A673 (cell line): ENCODE results near the gene ALDOB. TPM values are rescaled to one million over a fixed set of nuclear protein-coding genes. Genes with fewer than 3 reads are reported as not detected.

Experiments
- BruUV-seq: library from RNA; stranded (reverse); fragments of 400-500 nt; replicated peaks from 2 replicates; lab custom pipeline; 2021; lab: Mats Ljungman, UMichigan
- CTCF ChIA-PET: fragments of 300-600 bp; sonication (Branson Sonifier 250); formaldehyde crosslinking; loops from one replicate; lab custom pipeline; 2022; ENCODE audit warnings: antibody characterized with exemption; lab: Charles Lee
- POLR2A ChIA-PET: fragments of 300-600 bp; sonication (Branson Sonifier 250); formaldehyde crosslinking; loops from one replicate; lab custom pipeline; 2022; ENCODE audit warnings: antibody characterized with exemption; ENCODE audit not compliant: low non-redundant PET; lab: Charles Lee
- DNase-seq: peaks from one replicate; pipeline ENCODE4 v3.0.0-alpha.2; 2015; ENCODE audit warnings: low spot score
- H3K27ac ChIP-seq: fragments of 200-600 bp; sonication (generic); 2 replicates; pipeline ENCODE4 v1.5.1; 2016; ENCODE audit warnings: mixed run types, low read depth, mild to moderate bottlenecking, mixed read lengths, antibody characterized with exemption, low read length; ENCODE audit not compliant: poor library complexity, severe bottlenecking
- H3K27me3 ChIP-seq: fragments of 200-600 bp; sonication (generic); replicated peaks from 2 replicates; pipeline ENCODE4 v1.6.1; 2017; ENCODE audit warnings: mixed run types, low read depth, mild to moderate bottlenecking, mixed read lengths, antibody characterized with exemption, low read length; ENCODE audit not compliant: insufficient read depth, poor library complexity
- H3K36me3 ChIP-seq: fragments of 200-600 bp; sonication (generic); 2 replicates; pipeline ENCODE4 v1.6.1; 2016; ENCODE audit warnings: mixed run types, mild to moderate bottlenecking, mixed read lengths, antibody characterized with exemption, low read length; ENCODE audit not compliant: insufficient read depth, poor library complexity, severe bottlenecking
- H3K4me1 ChIP-seq: fragments of 200-600 bp; sonication (generic); 2 replicates; pipeline ENCODE4 v1.6.1; 2017; ENCODE audit warnings: mixed run types, mild to moderate bottlenecking, mixed read lengths, antibody characterized with exemption, low read length; ENCODE audit not compliant: insufficient read depth, poor library complexity, severe bottlenecking
- H3K4me3 ChIP-seq: fragments of 200-600 bp; sonication (generic); 2 replicates; pipeline ENCODE4 v1.5.1; 2016; ENCODE audit warnings: low read depth, mixed run types, mild to moderate bottlenecking, mixed read lengths, low read length; ENCODE audit not compliant: poor library complexity, severe bottlenecking
- H3K9me3 ChIP-seq: fragments of 200-600 bp; sonication (generic); 2 replicates; pipeline ENCODE4 v1.6.1; 2016; ENCODE audit warnings: mixed run types, low read depth, mild to moderate bottlenecking, mixed read lengths, antibody characterized with exemption, low read length; ENCODE audit not compliant: poor library complexity, severe bottlenecking
- CTCF ChIP-seq: fragments of 300-800, 200-600 bp; sonication (generic); conservative IDR thresholded peaks from 2 replicates; pipeline ENCODE4 v1.5.1; 2017; ENCODE audit warnings: low read depth, mild to moderate bottlenecking, antibody characterized with exemption, low read length, moderate library complexity, mixed read lengths
- EZH2 ChIP-seq: fragments of 200-600 bp; sonication (generic); IDR thresholded peaks from 2 replicates; pipeline ENCODE4 v1.6.1; 2017; ENCODE audit warnings: borderline replicate concordance, low read depth, mild to moderate bottlenecking, mixed read lengths, antibody characterized with exemption, low read length; ENCODE audit not compliant: poor library complexity, severe bottlenecking
- intact Hi-C: fragments of 100-400 bp; cut with micrococcal nuclease; formaldehyde crosslinking; loops from one replicate; pipeline ENCODE4 v1.10.0; 2022; ENCODE audit not compliant: unreplicated experiment
- total RNA-seq: library from RNA; stranded (reverse); gene quantifications from 2 replicates; pipeline ENCODE4 v1.2.3, GENCODE V29; 2021

ALDOB gene
- total RNA-seq, 1 experiment from 2014 or later = not detected

- H3K27ac ChIP-seq = no peak overlapping the region
- no peak overlapping the region for H3K4me3 ChIP-seq
- H3K4me1 ChIP-seq = no peaks in the 10 kb centered on the region
- H3K36me3 ChIP-seq = no peaks in the 10 kb centered on the region
- DNase-seq = peak; percentile 82
- CTCF ChIA-PET = interaction anchor here (0.8 to 1.2 kb wide), 3 partner anchors 71 to 74 kb away, joined by 3 to 18 read pairs (median 8); no protein-coding TSS in a partner anchor
- POLR2A ChIA-PET = no interaction called here
- TF ChIP-seq EZH2 = no peak
- TF ChIP-seq CTCF = peak; percentile 78
- intact Hi-C loops = loop anchor here (1.0 kb wide), 1 partner anchor 71 kb away; no protein-coding TSS in a partner anchor
- no peaks in the 10 kb centered on the region for H3K9me3 ChIP-seq
- no peaks in the 10 kb centered on the region for H3K27me3 ChIP-seq
- BruUV-seq = no TSS peak
Observed at GRCh38 chr9:101458963-101459631, 23.5 kb upstream of the ALDOB start.

- ChIA-PET CTCF (no interaction called here), POLR2A (no interaction called here)
- H3K27me3 ChIP-seq = no peaks in the 10 kb centered on the region
- no peak overlapping the region for H3K27ac ChIP-seq
- no peaks in the 10 kb centered on the region for H3K9me3 ChIP-seq
- intact Hi-C loops = no loop called here
- no peak for DNase-seq
- no TSS peak for BruUV-seq
- no peak overlapping the region for H3K4me3 ChIP-seq
- H3K36me3 ChIP-seq = no peaks in the 10 kb centered on the region
- H3K4me1 ChIP-seq = no peaks in the 10 kb centered on the region
- no peak for TF ChIP-seq EZH2
- TF ChIP-seq CTCF = 0 out of 2 replicates have a peak, but pooled peaks have one; percentile 15
Observed at GRCh38 chr9:101457003-101457402, 21.4 kb upstream of the ALDOB start.

- no peak for DNase-seq
- no TSS peak for BruUV-seq
- Histone ChIP-seq H3K27me3 (peaks cover 9% of the 10 kb centered on the region), H3K4me1 (no peaks in the 10 kb centered on the region), H3K9me3 (no peaks in the 10 kb centered on the region), H3K4me3 (no peak overlapping the region), H3K36me3 (no peaks in the 10 kb centered on the region), H3K27ac (no peak overlapping the region)
- intact Hi-C loops = no loop called here
- TF ChIP-seq EZH2 (no peak), CTCF (no peak)
- POLR2A ChIA-PET = no interaction called here
- CTCF ChIA-PET = no interaction called here
Observed at GRCh38 chr9:101455656-101456240, 20.2 kb upstream of the ALDOB start.
